HFF-Myc (cell line): ENCODE measurements around the gene RPUSD1.

Experiments
- DNase-seq: peaks from one replicate; pipeline ENCODE4 v3.0.0-alpha.2; 2011; ENCODE audit warnings: low read depth; ENCODE audit errors: extremely low read depth
- H3K4me3 ChIP-seq: replicated peaks from 2 replicates; pipeline ENCODE4 v1.5.1; 2011; ENCODE audit warnings: low read depth, mild to moderate bottlenecking, control low read depth, low read length
- TF ChIP-seq, protein P1 (sequence below): IDR thresholded peaks from 2 replicates; pipeline ENCODE4 v1.5.1; 2012; ENCODE audit warnings: mild to moderate bottlenecking, low read depth, low read length, control low read depth; ENCODE audit errors: missing control alignments

RPUSD1 gene

DNA sequence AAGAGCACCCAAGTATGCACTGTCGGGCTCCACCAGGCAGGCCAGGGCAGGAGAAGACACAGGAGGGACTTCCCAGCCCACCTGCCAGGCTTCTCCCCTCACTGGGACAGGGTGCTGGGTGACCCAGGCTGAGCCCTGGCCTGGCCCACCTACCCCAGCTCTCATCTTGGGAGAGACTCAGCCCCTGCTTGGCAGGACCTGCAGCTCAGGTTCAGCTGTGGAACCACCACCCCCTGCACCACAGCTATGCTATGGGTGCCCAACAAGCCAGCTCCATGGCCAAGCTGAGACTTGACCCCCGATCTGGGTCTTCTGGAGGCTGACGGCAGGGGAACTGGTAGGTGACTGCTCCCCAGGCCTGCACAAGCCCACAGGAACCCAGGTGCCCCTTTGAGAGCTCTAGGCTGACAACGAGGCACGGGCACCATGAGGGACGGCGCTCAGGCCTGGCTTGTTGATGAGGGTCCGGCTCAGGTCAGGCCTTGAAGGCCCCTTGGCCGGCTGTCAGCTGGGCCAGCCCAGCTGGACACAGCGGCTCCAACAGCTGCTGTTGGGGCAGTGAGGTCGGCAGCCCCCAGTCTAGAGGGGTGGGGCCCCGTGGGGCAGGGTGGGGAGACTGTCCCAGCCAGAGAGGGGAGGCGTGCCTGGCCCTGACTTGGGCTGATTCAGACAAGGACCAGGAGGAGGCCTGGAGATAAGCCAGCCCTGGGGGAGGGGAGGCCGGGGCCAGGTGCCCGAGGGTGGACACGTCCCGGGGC lies 4.6 kb downstream of the RPUSD1 start:
- TF ChIP-seq, protein P1, sequence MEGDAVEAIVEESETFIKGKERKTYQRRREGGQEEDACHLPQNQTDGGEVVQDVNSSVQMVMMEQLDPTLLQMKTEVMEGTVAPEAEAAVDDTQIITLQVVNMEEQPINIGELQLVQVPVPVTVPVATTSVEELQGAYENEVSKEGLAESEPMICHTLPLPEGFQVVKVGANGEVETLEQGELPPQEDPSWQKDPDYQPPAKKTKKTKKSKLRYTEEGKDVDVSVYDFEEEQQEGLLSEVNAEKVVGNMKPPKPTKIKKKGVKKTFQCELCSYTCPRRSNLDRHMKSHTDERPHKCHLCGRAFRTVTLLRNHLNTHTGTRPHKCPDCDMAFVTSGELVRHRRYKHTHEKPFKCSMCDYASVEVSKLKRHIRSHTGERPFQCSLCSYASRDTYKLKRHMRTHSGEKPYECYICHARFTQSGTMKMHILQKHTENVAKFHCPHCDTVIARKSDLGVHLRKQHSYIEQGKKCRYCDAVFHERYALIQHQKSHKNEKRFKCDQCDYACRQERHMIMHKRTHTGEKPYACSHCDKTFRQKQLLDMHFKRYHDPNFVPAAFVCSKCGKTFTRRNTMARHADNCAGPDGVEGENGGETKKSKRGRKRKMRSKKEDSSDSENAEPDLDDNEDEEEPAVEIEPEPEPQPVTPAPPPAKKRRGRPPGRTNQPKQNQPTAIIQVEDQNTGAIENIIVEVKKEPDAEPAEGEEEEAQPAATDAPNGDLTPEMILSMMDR: no peak
- no peak overlapping the region for H3K4me3 ChIP-seq
- no peak for DNase-seq

DNA sequence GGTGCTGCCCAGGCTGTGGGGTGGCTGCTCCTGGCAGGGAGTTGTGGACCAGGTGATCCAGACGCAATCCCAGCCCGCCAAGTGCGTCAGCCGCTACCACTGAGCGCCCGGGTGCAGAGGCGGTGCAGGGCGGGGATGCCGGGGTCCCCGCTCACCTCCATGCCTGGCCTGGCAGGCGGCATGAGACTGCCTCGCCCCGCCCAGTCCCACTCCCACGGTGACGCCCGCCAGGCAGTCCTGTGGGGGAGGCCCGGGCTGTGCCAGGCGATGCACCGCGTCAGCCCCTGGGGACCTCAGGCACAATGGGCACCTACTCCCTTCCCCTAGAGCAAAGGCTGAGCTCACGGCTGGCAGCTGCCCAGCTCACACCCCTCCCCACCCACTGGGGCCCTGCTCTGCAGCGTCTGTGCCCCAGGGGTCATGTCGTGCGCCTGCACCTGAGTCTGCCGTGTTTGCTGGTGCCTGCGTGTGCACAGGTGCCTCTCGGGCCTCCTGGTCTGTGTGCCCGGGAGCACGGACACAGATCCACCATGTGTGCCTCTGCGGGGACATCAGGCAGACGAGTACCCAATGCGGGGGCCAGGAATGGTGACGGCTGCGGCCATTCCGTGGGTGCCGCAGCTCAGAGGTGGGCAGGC lies 5.3 kb downstream of the RPUSD1 start:
- TF ChIP-seq, protein P1: no peak

DNA sequence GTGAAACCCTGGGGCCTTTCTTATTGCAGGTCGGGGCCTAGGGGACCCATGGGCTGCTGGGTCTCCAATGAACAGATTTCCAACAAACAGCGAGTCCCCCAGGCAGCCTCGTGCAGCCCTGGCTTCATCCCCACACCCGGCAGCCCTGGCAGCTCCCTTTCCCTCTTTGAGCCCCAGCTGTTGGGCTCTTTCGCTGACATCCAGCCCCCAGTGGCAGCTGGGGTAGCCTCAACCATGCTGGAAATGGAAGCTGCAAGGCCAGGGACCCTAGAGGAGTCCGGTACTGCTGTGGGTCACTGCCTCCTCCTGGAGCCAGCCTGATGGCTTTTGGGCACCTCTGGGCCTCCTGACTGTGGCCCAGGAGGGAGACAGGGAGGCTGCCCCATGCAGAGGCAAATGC lies 5.9 kb downstream of the RPUSD1 start:
- no peak overlapping the region for H3K4me3 ChIP-seq
- DNase-seq: no peak
- TF ChIP-seq, protein P1: no peak

More for the DNA sequence above, 5.3 kb downstream of the RPUSD1 start:
- DNase-seq: no peak
- H3K4me3 ChIP-seq: no peak overlapping the region

DNA sequence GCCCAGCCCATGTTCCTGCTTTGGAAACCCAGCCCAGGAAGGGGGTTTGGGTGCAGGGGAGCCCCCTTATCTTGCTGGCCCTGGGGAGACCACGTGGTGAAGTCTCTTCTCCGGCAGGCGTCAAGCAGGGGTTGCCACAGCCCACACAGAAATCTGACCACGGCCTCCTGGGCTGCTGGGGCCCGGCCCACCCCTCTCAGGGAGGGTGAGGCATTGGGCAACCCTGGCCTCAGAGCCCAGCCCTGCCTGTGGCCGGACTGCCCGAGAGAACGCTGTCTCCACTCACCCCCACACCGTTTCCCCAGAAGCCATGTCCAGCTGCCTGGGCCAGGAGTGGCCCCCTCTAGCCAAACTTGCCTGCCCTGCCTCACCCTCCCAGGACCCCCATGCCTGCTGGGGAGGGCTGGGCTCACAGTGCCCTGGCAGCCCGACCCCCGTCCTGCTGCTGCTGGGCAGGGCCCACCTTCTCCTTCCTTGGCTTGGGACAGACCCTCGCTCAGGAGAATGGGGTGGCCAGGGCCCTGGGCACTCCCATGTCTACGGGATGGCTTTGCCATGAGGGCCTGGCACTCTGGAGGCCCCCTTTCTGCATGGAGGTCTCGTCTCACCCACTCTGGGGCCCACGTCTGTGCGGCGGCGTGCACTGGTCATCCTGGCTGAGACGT lies 6.7 kb downstream of the RPUSD1 start:
- TF ChIP-seq, protein P1: no peak
- DNase-seq: no peak
- no peak overlapping the region for H3K4me3 ChIP-seq

DNA sequence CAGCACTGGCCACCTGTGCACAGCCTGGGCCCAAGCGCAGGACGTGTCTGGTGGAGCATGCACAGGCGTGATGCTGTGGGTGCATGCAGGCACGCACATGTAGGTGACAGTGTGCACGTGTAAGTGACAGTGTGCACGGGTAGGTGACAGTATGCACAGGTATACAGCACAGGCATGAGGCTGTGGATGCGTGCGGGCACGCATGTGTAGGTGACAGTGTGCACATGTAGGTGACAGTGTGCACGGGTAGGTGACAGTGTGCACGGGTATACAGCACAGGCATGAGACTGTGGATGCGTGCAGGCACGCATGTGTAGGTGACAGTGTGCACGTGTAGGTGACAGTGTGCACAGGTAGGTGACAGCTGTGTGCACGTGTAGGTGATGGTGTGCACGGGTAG lies 7.9 kb downstream of the RPUSD1 start:
- DNase-seq: no peak
- TF ChIP-seq, protein P1: no peak

DNA sequence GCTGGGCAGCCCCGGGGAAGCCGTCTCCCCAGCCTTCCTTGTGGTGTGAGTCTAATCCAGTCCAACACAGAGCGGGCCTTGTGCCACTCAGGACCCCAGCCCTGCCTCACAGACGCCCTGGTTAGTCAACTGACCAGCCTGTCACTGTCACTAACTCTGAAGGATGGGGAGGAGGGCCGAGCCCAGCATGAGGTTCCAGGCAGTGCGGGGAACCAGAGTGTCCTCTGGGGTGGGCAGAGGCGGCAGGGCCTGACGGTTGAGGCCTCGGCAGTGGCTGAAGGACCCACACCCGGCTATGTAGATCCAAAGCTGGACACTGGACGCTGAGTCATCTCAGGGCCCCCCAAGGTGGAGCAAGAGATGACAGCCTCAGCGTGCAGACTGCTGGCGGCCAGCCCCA lies 8.6 kb downstream of the RPUSD1 start:
- no peak for DNase-seq
- TF ChIP-seq, protein P1: no peak
- no peak overlapping the region for H3K4me3 ChIP-seq

More for the DNA sequence above, 7.9 kb downstream of the RPUSD1 start:
- H3K4me3 ChIP-seq: no peak overlapping the region
